HG03175 (cell line): ENCODE measurements around the gene ERC2.
"Not testable (repeated sequence)": the region's sequence is repeated elsewhere in the genome, so short reads cannot be mapped to it uniquely, and the experiment has no call there.

ENCODE experiments used
- ATAC-seq: cut with Tn5 transposase; IDR thresholded peaks from one replicate; pipeline ENCODE4 v1.9.1; 2021; ENCODE audit warnings: mild to moderate bottlenecking, moderate library complexity; ENCODE audit not compliant: unreplicated experiment

ERC2 gene

DNA sequence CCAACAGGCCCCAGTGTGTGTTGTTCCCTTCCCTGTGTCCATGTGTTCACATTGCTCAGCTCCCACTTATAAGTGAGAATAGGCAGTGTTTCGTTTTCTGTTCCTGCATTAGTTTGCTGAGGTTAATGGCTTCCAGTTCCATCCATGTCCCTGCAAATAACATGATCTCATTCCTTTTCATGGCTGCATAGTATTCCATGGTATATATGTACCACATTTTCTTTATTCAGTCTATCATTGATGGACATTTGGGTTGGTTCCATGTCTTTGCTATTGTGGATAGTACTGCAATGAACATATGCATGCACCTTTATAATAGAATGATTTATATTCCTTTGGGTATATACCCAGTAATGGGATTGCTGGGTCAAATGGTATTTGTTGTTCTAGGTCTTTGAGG lies 452.9 kb downstream of the ERC2 start:
- not testable (repeated sequence) for ATAC-seq

DNA sequence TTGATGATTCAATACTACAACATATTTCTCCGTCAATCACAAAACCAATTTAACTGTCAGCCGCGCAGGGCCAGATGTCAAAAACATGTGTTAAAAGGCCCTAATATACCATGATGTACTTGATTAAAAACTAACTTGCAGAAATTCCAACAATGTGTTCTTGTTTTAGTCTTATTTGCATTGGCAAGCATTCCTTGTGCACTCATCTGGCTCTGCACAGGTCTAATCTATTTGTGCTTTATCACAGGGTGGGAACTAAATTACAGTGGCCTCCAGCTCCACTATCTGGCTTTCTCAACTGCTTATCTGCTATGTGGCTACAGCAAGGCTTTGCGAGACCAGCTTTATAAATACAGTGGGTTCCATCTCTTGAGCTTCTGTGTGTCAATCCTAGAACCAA lies 455.5 kb downstream of the ERC2 start:
- no peak for ATAC-seq

DNA sequence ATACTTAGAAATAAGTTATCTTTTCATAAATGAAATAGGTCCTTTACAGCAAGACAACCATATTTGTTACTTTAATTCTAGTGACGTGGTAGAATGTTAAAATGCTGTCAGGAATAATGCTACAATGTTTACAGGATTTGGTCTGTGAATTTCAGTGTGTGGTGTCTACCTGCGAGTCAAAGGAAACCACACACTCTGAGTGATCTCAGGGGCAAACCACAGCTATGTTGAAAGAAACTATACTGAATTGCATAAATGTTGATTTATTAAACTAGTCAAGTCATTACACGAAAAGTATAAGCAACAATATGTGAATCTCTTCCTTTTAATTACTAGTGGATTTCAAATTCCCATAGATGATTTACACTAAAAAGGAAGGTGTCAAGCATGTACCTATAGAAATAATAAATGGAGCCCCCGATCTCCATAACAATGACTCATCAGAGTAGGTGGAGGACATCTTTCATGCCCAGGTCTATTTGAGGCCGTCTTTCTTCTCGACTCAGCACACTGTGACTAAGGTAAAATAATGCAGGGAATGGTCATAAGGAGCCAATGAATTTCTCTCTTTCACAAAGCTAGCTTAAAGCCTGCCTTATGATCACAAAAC lies 463.0 kb downstream of the ERC2 start:
- ATAC-seq: no peak

DNA sequence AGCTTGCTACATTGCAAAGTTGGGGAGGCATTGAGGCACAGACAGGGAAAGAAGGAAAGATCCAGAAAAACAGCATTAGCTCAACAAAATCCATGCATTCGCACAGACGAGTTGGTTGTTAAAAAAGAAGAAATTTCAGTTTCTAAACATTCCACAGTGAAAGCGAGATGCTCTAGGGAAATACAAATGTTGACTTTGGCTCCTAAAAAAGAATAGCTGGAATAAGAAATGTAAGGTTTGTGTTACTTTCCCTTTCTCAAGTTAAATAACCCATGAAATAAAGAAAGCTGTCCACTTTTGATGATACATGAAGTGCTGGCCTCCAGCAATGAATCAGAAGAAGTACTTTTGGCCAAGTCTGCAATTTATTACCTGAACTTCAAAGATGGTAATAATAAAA lies 465.1 kb downstream of the ERC2 start:
- ATAC-seq: no peak

DNA sequence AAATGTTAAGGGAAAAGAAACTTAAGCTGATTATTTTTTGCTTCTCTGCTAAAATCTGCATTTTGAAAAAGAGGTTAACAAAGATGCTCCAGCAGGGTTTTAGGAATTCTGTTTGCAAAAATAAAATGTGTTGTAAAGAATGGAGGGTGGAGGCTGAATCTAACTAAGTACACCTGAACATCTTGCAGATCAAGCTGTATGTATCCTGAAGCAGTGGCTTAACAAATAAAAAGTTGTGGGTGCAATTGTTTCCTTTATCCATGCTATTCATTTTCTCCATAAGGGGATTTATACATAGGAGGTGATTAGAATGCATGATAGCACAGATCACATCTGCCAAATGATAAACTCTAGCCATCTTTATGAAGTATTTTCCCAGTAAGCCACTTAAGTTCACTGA lies 466.3 kb downstream of the ERC2 start:
- no peak for ATAC-seq

DNA sequence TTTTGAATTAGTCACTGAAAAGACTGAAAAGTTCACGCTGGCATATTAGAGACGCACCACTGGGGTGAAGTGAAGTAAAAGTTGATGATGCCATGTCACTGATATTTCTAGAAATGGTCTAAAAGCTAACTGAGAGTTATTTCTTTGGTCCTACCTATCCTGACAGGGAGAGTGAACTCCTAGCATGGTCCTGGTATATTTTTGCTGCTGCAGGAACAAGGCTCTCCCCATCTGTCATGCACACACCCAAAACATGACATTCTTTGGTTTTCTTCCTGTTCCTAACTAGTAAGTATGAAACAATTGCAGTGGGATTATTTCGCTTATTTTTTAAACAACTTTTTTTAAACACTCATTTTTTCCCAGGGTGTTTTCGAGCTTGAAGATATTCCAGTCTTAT lies 466.7 kb downstream of the ERC2 start:
- ATAC-seq: no peak

DNA sequence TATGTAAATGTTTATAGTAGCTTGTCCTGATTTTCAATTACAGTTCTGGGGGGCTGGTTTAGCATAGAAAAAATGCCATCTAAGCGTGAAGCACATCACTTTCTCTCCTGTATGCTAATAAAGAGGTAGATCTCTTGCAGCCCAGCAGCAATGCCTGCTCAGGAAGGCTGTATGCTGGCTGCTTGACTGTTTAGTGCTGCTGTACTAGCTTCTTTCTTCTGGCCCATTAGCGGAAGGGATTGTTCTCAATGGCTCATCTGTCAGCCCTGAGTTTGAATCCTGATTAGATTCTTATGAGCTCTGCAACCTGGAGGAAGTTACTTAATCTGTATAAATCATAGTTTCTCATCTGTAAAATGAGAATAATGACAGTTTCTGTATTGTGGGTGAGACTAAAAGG lies 478.9 kb downstream of the ERC2 start:
- no peak for ATAC-seq

DNA sequence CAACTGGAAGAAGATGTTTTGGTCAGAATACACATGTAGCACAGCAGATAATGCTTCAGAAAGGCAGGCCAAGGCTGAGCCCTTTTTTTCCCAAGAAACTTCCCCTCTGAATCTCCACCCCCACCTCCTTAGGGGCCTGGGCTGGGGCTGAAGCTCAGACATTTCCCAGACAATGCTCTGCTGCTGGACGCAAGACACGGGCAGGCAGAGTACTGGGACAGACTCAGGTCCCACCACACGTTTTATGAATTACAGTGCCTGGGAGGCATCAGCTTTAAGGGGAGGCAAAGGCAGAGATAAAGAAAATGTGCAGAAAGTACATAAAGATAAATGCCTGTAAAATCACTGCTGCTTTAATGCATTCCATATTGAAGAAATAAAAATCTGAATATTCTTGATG lies 479.4 kb downstream of the ERC2 start:
- ATAC-seq: no peak

DNA sequence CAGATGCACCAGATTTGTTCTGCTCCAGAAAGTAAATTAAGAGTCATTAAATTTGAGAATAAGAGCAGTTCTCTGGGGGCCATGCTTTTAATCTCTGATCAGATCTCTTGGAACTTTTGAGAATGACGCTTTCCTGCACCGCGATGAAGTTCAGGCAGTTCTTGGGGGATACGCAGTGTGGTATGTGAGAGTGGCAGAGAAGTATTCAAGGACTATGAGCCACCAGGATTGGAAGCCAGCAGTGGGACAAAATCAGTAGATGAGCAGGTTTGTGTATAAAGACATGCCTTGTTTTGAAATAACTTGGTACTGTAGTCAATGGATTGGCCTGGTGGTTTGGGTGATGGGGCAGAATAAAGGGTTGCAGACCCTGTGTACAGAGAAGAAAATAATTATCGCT lies 483.6 kb downstream of the ERC2 start:
- ATAC-seq: no peak

DNA sequence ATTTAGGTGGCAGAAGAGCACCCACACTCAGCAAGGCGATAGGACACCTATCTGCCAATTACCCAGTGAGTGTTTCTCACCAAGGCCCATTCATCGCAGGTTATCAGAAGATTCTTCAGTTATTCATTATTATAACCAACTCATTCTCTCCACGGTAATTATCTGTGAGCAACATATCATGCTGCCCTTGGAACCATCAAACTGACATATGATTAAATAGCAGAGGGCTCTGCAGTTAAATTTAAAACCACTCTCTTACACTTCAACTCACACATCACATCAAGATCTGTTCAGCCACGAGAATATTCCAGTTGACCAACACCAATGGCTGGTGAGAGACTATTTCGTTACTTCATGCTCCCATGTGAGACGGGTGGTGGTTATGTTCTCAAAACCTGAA lies 489.3 kb downstream of the ERC2 start:
- ATAC-seq: no peak

DNA sequence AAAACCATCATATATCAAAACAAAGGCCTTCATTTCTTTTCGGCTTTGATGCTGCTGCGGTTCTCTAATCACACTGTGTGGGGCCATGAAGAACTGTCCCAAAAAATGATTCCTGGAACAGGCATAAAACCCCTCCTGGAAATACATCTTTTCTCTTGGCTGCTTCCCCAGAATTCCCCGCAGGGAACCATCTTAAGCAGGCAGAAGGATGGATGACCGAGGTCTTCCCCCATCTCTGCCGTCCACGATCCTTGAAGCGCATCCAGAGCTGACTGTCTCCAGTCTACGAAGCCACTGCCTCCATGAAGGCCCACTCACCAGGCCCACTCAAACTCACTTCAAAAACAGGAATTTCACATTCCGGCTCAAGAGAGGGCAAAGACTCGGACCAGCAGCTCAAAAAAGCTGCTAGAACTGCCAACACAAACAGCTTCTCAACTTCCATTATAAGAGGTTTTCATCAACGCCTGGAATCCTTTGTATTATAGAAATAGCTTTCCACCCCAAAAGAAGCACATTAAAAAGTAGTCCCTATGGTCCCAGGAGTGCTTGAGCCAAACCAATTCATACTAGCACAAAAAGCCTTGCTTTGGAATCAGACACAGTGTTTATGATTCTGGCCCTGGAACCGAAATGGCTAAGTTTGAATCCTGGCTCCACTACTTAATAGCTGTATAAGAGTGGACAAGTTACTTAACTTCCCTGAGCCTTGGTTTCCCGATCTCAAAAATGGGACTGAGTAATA lies 493.7 kb downstream of the ERC2 start:
- ATAC-seq: no peak

DNA sequence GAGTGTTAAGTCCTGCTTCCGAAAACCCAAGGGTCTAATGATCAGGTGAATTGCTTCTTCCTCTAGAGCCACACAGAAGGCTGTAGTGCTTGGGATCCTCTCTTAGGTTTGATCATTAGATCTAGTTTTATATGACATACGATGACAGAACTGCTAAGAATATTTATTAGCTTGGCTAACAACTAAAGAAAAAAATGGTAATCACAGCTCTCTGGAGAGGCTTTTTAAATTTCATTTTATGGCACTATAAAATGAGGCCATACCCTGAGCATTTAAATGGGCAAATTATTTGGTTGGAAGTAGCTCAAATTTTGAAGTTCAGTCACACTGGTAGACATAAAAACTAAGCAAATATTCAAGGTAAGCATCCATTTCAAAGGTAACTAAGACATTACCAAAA lies 498.6 kb downstream of the ERC2 start:
- no peak for ATAC-seq

DNA sequence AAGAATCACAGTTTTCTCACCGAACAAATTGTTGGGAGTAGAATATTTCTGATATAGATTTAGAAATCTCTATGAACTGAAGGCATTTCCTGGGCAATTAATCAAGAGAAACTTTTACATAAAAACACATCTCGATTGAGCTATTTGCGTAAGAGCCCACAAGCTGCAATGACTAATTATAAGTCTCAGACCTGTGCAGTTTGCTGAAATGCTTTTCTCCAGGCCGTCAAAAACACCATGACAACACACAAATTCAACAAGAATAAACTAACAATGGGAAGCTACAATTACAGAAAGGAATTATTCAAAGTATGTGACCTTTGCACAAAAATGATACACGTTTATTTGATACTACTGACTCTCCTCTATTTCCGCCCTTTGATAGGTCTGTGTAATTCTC lies 499.9 kb downstream of the ERC2 start:
- ATAC-seq: no peak

DNA sequence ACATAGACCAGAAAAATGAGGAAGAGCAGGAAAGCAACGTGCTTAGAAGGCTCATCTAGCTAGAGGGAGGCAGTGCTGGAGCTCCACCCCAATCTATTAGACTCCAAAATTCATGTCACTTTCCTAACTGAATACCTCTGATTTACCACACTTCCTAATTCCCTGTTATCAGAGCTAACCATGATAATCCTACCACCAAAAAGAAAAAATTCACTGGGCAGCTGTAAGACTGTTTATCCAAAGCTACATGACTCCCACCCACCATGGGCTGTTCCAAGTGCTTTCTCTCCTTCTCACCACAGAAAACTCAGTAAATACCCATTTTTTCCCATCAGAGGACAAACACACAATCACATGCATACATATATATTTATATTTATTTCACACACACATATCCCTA lies 501.7 kb downstream of the ERC2 start:
- ATAC-seq: no peak

DNA sequence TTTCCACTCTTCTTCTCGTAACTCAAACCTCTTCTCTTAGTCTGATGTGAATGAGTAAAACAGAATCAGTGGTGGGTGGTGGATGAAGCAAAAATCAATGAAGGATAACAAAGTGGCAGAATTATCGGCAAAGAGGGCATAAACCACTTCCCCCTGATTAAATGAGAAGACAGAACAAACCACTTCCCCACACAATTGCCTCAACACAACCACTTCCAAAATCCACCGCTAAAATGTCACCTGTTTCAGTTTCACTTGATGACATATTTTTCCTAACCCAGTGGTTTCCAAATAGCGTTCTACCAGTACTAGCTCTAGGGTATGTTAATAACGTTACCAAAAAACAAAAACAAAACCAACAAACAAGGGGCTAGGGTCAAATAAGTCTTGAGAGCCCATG lies 502.5 kb downstream of the ERC2 start:
- ATAC-seq: no peak

DNA sequence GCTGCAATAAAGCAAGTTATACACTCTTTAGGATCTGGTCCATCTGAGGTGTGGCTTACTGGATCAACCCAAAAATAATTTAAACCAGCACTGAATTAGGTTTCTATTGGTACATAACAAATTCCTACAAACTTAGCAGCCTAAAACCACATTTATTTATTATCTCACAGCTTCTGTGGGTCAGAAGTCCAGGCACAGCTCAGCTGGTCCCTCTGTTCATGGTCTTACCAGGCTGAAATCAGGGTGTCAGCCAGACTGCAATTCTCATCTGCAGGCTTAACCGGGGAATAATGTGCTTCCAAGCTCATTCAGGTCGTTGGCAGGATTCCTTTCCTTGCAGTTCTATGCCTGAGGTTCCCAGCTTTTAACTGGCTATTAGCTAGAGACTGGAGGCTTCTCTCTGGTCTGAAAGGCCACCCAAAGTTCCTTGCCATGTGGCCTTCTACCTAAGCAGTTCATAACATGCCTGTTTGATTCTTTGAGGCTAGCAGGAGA lies 503.7 kb downstream of the ERC2 start:
- no peak for ATAC-seq

DNA sequence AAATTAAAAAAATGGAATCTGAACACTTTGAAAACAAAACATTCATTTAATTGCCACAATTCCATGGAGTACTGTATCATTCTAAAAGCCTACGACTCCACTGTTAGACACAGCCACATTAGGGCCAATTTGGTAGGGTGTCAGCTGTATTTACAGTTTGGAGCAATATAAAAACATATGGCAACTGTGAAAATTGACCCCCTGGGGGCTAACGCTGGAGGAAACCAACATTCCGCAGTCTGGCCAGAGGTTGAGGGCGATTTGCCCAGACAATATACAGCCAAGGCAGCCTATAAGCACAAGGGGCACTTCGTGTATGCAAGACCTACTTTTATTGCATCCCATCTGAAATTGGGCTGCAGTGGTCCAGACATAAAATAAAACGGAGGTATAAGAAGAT lies 504.7 kb downstream of the ERC2 start:
- ATAC-seq: no peak

DNA sequence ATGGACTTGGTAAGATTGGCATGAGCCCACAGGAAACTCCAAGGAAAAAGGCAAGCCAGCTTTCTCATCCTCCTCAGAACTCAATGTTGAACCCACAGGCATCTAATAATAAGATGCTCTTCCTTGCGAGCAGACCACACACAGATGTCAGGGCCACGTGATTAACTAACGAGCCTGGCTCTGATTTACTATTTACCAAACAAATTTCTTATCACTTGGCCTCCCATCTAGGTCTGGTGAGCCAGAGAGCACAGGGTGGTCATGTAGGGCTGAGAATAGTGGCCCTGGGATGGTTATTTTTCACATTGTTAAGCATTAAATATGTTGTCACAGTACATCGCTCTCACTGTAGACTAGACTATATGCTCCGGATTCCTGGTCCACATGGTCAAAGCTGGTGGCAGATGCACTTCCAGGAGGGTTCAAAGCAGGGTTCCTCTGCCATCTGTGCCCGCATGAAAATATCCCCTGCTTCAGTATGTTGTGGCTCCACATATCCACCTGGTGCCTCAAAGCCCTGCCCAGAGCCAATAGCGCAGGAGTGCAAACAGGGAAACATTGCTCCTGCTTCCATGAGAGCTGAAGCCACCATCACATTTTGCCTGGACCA lies 508.7 kb downstream of the ERC2 start:
- ATAC-seq: no peak

DNA sequence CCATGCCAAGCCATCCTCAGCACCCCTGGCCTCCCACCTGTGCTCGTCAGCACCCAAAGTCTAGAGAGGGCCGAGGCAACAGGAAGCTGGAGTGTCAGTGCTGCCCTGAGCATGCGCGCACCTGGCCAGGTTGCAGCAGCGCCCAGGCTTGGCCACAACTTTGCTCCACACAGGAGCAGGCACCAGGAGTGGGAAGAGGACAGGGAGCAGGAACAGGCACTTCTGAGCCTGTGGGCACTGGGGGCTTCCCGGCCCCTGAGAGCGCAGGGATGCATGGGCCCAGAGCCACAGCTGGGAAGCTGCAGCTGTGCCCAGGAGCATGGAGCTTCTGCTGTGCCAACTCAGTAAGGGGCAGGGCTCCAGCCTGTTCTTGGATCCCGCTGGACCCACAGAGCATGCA lies 509.7 kb downstream of the ERC2 start:
- no peak for ATAC-seq

DNA sequence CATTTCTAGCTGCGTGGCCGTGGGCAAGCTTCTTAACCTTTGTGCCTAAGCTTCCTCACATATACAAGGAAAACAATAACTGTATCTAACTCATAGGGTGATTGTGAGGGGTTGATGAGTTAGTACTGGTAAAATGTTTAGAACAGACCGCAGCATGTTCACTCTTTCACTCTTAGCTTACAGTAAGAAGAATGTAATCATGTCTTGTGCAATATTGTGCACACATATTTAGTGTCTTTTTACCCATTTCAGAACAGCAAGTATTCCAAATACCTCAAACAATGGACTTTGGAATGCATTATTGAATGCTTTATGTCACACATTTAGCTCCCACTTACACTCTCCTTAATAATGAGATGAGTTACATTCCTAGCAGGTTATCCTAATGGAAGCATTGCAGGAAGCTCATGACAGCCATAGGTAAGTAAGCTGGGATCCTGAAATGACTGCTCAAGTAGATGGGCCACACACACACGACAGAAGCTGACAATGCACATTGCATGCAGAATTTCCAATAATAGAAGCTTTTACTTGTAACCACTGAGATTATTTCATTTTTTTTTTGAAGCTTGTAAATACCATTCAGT lies 512.3 kb downstream of the ERC2 start:
- no peak for ATAC-seq

DNA sequence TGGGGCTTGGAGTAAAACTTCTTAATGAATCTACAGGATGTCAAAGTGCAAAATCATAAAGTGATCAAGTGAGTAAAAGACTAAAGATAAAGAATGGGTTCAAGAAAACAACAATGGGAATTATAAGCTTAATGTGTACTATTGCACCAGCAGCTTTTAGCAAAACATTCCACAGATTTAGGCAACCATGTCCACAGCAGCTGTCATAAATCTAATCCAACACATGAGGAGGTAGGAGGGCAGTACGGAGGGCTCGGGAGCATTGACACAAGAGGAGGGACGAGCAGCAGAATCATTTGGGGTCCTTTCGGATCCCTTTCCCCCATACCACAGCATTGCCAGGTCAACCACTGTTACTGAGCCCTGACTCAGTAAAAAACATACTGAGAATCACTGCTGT lies 516.9 kb downstream of the ERC2 start:
- ATAC-seq: no peak

DNA sequence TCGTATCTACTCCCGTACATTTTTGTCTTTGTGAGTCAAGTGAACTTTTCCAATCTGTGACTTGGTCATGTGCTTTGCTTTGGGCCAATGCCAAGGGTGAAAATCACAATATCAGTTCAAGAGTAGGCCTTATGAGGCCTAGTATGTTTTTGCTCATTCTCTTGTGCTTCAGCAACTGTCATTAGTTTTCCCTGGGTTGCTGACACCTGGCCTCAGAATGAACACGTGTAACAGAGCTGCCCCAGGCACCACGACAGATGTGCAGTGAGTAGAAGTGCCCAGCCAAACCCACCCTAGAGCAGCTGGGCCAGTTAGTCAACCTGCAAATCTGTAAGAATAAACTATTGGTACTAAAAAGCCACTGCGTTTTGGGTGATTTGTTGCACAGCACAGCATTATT lies 520.9 kb downstream of the ERC2 start:
- ATAC-seq: no peak
